KMS-11 (cell line): ENCODE measurements around the gene UBL7.

Experiments
- H2AFZ ChIP-seq: fragments of 200-600 bp; sonication (generic); 2 replicates; pipeline ENCODE4 v1.6.1; 2016; ENCODE audit warnings: antibody characterized with exemption, mixed run types, low read depth
- H3K27ac ChIP-seq: fragments of 200-600 bp; sonication (generic); 2 replicates; pipeline ENCODE4 v1.6.1; 2016; ENCODE audit warnings: mild to moderate bottlenecking, mixed run types
- H3K27me3 ChIP-seq: fragments of 200-600 bp; sonication (generic); 2 replicates; pipeline ENCODE4 v1.6.1; 2017; ENCODE audit warnings: mild to moderate bottlenecking, low read depth, mixed run types, moderate library complexity; ENCODE audit not compliant: insufficient read depth
- H3K36me3 ChIP-seq: fragments of 200-600 bp; sonication (generic); 2 replicates; pipeline ENCODE4 v1.6.1; 2017; ENCODE audit warnings: mild to moderate bottlenecking, mixed run types; ENCODE audit not compliant: insufficient read depth
- H3K4me1 ChIP-seq: fragments of 200-600 bp; sonication (generic); 2 replicates; pipeline ENCODE4 v1.6.1; 2016; ENCODE audit warnings: mild to moderate bottlenecking, low read depth, mixed run types; ENCODE audit not compliant: poor library complexity, severe bottlenecking
- H3K4me2 ChIP-seq: fragments of 200-600 bp; sonication (generic); 2 replicates; pipeline ENCODE4 v1.7.0; 2016; ENCODE audit warnings: mild to moderate bottlenecking, mixed run types
- H3K4me3 ChIP-seq: fragments of 200-600 bp; sonication (generic); IDR thresholded peaks from 2 replicates; pipeline ENCODE4 v1.6.1; 2017; ENCODE audit warnings: low read depth, low read length, mixed read lengths; ENCODE audit not compliant: insufficient read depth
- H3K79me2 ChIP-seq: fragments of 200-600 bp; sonication (generic); 2 replicates; pipeline ENCODE4 v1.6.1; 2016; ENCODE audit warnings: low read depth, mixed run types; ENCODE audit not compliant: insufficient read depth
- H3K9ac ChIP-seq: fragments of 200-600 bp; sonication (generic); 2 replicates; pipeline ENCODE4 v1.6.1; 2016; ENCODE audit warnings: mild to moderate bottlenecking, mixed run types
- H4K20me1 ChIP-seq: fragments of 200-600 bp; sonication (generic); 2 replicates; pipeline ENCODE4 v1.6.1; 2016; ENCODE audit warnings: mild to moderate bottlenecking, mixed run types; ENCODE audit not compliant: insufficient read depth
- TF ChIP-seq, protein P1 (sequence below): fragments of 200-600 bp; sonication (generic); conservative IDR thresholded peaks from 2 replicates; pipeline ENCODE4 v1.6.1; 2017; ENCODE audit warnings: low read depth, mild to moderate bottlenecking, antibody characterized with exemption, low read length, moderate library complexity, mixed read lengths

UBL7 gene

DNA sequence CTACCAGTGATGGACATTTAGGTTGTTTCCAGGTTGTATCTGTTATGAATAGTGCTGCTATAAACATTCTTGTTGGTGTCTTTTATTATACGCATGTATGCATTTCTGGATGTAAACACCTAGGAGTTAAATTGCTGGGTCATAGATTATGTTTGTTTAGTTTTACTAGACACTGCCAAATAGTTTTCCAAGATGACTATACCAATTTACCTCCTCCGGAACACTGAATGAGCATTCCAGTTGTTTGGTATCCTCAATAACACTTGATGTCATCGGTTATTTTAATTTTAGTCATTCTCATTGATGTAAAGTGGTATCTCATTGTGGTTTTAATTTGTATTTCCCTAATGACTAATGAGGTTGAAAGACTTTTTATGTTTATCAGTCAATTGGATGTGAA lies 43.5 kb upstream of the UBL7 start:
- TF ChIP-seq, protein P1, sequence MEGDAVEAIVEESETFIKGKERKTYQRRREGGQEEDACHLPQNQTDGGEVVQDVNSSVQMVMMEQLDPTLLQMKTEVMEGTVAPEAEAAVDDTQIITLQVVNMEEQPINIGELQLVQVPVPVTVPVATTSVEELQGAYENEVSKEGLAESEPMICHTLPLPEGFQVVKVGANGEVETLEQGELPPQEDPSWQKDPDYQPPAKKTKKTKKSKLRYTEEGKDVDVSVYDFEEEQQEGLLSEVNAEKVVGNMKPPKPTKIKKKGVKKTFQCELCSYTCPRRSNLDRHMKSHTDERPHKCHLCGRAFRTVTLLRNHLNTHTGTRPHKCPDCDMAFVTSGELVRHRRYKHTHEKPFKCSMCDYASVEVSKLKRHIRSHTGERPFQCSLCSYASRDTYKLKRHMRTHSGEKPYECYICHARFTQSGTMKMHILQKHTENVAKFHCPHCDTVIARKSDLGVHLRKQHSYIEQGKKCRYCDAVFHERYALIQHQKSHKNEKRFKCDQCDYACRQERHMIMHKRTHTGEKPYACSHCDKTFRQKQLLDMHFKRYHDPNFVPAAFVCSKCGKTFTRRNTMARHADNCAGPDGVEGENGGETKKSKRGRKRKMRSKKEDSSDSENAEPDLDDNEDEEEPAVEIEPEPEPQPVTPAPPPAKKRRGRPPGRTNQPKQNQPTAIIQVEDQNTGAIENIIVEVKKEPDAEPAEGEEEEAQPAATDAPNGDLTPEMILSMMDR, result no peak
- no peak overlapping the region for H3K4me2 ChIP-seq
- H3K79me2 ChIP-seq, result no peaks in the 10 kb centered on the region
- H3K4me1 ChIP-seq, result no peaks in the 10 kb centered on the region
- H3K27ac ChIP-seq, result no peak overlapping the region
- no peaks in the 10 kb centered on the region for H3K36me3 ChIP-seq
- H3K9ac ChIP-seq, result no peak overlapping the region
- H2AFZ ChIP-seq, result no peak overlapping the region
- no peaks in the 10 kb centered on the region for H3K27me3 ChIP-seq
- no peaks in the 10 kb centered on the region for H4K20me1 ChIP-seq
- H3K4me3 ChIP-seq, result no peak overlapping the region

DNA sequence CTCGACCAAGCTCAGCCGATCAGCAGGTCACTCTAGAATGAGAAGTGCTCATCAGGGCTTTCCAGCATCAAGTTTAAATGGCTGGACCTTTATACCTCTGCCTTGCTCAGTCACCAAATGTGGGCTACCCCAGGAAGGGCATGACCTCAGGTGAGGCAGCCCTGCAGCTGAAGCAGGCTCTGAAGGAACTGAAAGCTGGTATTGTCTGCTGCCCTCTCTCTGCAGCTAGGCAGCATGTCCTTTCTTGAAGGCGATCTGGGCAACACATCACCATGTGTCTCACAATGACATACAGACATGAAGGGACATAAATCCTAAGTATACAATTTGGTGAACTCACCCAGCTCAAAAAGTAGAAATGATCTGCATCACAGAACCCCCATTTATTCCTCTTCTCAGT lies 41.3 kb upstream of the UBL7 start:
- H2AFZ ChIP-seq, result no peak overlapping the region
- no peak overlapping the region for H3K9ac ChIP-seq
- no peak overlapping the region for H3K4me2 ChIP-seq
- H3K27me3 ChIP-seq, result no peaks in the 10 kb centered on the region
- no peak overlapping the region for H3K4me3 ChIP-seq
- no peaks in the 10 kb centered on the region for H4K20me1 ChIP-seq
- H3K36me3 ChIP-seq, result no peaks in the 10 kb centered on the region
- no peak overlapping the region for H3K27ac ChIP-seq
- peaks cover 6% of the 10 kb centered on the region for H3K4me1 ChIP-seq
- no peaks in the 10 kb centered on the region for H3K79me2 ChIP-seq
- TF ChIP-seq, protein P1, result no peak

DNA sequence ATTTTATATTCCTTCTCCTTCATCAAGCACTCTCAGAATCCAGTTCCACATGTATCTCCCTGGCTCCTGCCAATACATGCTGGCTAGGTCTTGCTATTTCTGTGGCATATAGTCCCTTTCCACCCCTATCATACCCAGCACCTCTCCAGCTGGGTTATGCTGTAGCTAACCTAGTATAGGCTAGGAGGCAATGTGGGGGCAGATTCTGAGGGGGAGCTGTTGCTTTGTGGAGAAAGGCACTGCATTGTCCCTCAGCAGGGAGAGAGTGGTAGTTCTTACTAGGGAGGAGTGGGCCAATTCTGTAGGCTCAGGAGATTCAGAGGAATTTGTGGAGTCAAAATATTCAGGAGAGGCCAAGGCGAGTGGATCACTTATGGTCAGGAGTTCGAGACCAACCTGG lies 39.4 kb upstream of the UBL7 start:
- no peaks in the 10 kb centered on the region for H4K20me1 ChIP-seq
- peaks cover 8% of the 10 kb centered on the region for H3K4me1 ChIP-seq
- H3K4me2 ChIP-seq, result no peak overlapping the region
- TF ChIP-seq, protein P1, result no peak
- no peak overlapping the region for H2AFZ ChIP-seq
- no peak overlapping the region for H3K9ac ChIP-seq
- no peak overlapping the region for H3K27ac ChIP-seq
- H3K4me3 ChIP-seq, result no peak overlapping the region
- no peaks in the 10 kb centered on the region for H3K36me3 ChIP-seq
- no peaks in the 10 kb centered on the region for H3K79me2 ChIP-seq
- H3K27me3 ChIP-seq, result no peaks in the 10 kb centered on the region

DNA sequence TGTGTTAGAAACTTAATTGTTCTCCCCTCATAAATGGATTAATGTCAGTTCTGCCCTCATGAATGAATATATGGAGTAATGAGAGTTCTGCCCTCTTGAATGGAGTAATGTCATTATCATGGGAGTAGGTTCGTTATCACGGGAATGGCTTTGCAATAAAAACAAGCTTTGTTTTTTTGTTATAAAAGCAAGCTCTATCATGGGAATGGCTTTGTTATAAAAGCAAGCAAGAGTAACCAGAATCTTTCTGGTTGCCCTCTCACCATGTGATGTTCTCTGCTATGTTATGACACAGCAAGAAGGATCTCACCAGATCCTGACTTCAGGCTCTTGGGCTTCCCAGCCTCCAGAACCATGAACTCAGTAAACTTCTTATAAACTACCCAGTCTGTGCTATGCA lies 38.4 kb upstream of the UBL7 start:
- Histone ChIP-seq H3K9ac (no peak overlapping the region), H3K27ac (no peak overlapping the region), H3K4me2 (no peak overlapping the region), H3K27me3 (no peaks in the 10 kb centered on the region), H4K20me1 (no peaks in the 10 kb centered on the region), H3K4me1 (peaks cover 8% of the 10 kb centered on the region), H3K36me3 (no peaks in the 10 kb centered on the region), H2AFZ (no peak overlapping the region), H3K4me3 (no peak overlapping the region), H3K79me2 (no peaks in the 10 kb centered on the region)
- TF ChIP-seq, protein P1, result no peak
